Tibial nerve (tissue), 4 donors: Measurements from ENCODE around the gene PUM1.

Experiments
- CTCF ChIP-seq, 5 experiments: fragments of 200-600 bp in 3 of 5; fragments of 450-650 bp in 2 of 5; sonication (generic) in 3 of 5; IDR thresholded peaks; one replicate each; pipeline ENCODE4 v1.5.1; 2016 to 2019; ENCODE audit warnings: antibody characterized with exemption in 5 of 5, mild to moderate bottlenecking in 3 of 5, moderate library complexity in 2 of 5
- EP300 ChIP-seq, 2 donors: sonication (generic); formaldehyde crosslinking; IDR thresholded peaks; one replicate each; pipeline ENCODE4 v1.6.1; 2017; ENCODE audit warnings: antibody characterized with exemption in 2 of 2, mild to moderate bottlenecking in 1 of 2

- TF ChIP-seq CTCF (IDR thresholded peaks at IDR 0.05) (no peak), EP300 (IDR thresholded peaks at IDR 0.05) (no peak)
These were observed 43.3 kb upstream of the PUM1 start for GRCh38 chr1:31108861-31109260.
